ENCODE results near the gene SARNP.

The SARNP gene

GRCh38 chr12:55722948-55723347, 94.6 kb downstream of the SARNP start:
- H3K4me3 ChIP-seq (ENCODE audit: low read depth, low read length): no peak overlapping the region
- DNase-seq (ENCODE audit: low read depth): no peak
- TF ChIP-seq CTCF (IDR thresholded peaks at IDR 0.05; ENCODE audit: control insufficient read depth, extremely low read depth, insufficient read depth): no peak

GRCh38 chr12:55721601-55722213, 95.8 kb downstream of the SARNP start:
- DNase-seq (ENCODE audit: low read depth): no peak
- no peak overlapping the region for H3K4me3 ChIP-seq (ENCODE audit: low read depth, low read length)
- no peak for TF ChIP-seq CTCF (IDR thresholded peaks at IDR 0.05; ENCODE audit: control insufficient read depth, extremely low read depth, insufficient read depth)

GRCh38 chr12:55720894-55721444, 96.6 kb downstream of the SARNP start:
- TF ChIP-seq CTCF (IDR thresholded peaks at IDR 0.05; ENCODE audit: control insufficient read depth, extremely low read depth, insufficient read depth): peak; percentile 85
- DNase-seq (ENCODE audit: low read depth): no peak
- no peak overlapping the region for H3K4me3 ChIP-seq (ENCODE audit: low read depth, low read length)

- no peak for DNase-seq (ENCODE audit: low read depth)
- no peak within 1 kb of the TSS for H3K4me3 ChIP-seq (ENCODE audit: low read depth, low read length)
These were observed 97.4 kb downstream of the SARNP start, which contains the start of gene RDH5 for GRCh38 chr12:55720071-55720564. TSS of gene RDH5 (plus strand) at chr12:55720393. CDS start at chr12:55721185, 792 bp downstream.

GRCh38 chr12:55719371-55719770, 98.2 kb downstream of the SARNP start:
- TF ChIP-seq CTCF (IDR thresholded peaks at IDR 0.05; ENCODE audit: control insufficient read depth, extremely low read depth, insufficient read depth): no peak
- DNase-seq (ENCODE audit: low read depth): no peak
- no peak overlapping the region for H3K4me3 ChIP-seq (ENCODE audit: low read depth, low read length)

More at GRCh38 chr12:55720071-55720564, 97.4 kb downstream of the SARNP start, which contains the start of gene RDH5:
- TF ChIP-seq CTCF (IDR thresholded peaks at IDR 0.05; ENCODE audit: control insufficient read depth, extremely low read depth, insufficient read depth): no peak

GRCh38 chr12:55718624-55719275, 98.8 kb downstream of the SARNP start:
- no peak overlapping the region for H3K4me3 ChIP-seq (ENCODE audit: low read depth, low read length)
- TF ChIP-seq CTCF (IDR thresholded peaks at IDR 0.05; ENCODE audit: control insufficient read depth, extremely low read depth, insufficient read depth): no peak
- no peak for DNase-seq (ENCODE audit: low read depth)

Data from LNCaP clone FGC (cell line).